Nephron progenitor cell (in vitro differentiated cells): Measurements from ENCODE around the gene EIF4G1.
"Not testable (repeated sequence)": the region's sequence is repeated elsewhere in the genome, so short reads cannot be mapped to it uniquely, and the experiment has no call there.

Source experiments
- DNase-seq: peaks from one replicate; pipeline ENCODE4 v3.0.0; 2021
- H3K27ac Mint-ChIP-seq: 2 replicates; pipeline ENCODE4 v1.8.0; 2021; ENCODE audit warnings: mild to moderate bottlenecking, moderate library complexity, mixed read lengths
- H3K27me3 Mint-ChIP-seq: 2 replicates; pipeline ENCODE4 v1.8.0; 2021; ENCODE audit warnings: mild to moderate bottlenecking, low read depth, mixed read lengths; ENCODE audit not compliant: poor library complexity
- H3K36me3 Mint-ChIP-seq: 2 replicates; pipeline ENCODE4 v1.8.0; 2021; ENCODE audit warnings: low read depth, mixed read lengths
- H3K4me1 Mint-ChIP-seq: 2 replicates; pipeline ENCODE4 v1.8.0; 2021; ENCODE audit warnings: mixed read lengths
- H3K4me3 Mint-ChIP-seq: 2 replicates; pipeline ENCODE4 v1.8.0; 2021; ENCODE audit warnings: mild to moderate bottlenecking, moderate library complexity, mixed read lengths
- H3K9me3 Mint-ChIP-seq: 2 replicates; pipeline ENCODE4 v1.8.0; 2021; ENCODE audit warnings: mild to moderate bottlenecking, moderate library complexity, mixed read lengths
- TF ChIP-seq, protein P1 (sequence below): fragments of 200-600 bp; sonication (generic); IDR thresholded peaks from 2 replicates; pipeline ENCODE4 v1.5.0; 2021; ENCODE audit warnings: antibody characterized with exemption

Gene EIF4G1, protein sequence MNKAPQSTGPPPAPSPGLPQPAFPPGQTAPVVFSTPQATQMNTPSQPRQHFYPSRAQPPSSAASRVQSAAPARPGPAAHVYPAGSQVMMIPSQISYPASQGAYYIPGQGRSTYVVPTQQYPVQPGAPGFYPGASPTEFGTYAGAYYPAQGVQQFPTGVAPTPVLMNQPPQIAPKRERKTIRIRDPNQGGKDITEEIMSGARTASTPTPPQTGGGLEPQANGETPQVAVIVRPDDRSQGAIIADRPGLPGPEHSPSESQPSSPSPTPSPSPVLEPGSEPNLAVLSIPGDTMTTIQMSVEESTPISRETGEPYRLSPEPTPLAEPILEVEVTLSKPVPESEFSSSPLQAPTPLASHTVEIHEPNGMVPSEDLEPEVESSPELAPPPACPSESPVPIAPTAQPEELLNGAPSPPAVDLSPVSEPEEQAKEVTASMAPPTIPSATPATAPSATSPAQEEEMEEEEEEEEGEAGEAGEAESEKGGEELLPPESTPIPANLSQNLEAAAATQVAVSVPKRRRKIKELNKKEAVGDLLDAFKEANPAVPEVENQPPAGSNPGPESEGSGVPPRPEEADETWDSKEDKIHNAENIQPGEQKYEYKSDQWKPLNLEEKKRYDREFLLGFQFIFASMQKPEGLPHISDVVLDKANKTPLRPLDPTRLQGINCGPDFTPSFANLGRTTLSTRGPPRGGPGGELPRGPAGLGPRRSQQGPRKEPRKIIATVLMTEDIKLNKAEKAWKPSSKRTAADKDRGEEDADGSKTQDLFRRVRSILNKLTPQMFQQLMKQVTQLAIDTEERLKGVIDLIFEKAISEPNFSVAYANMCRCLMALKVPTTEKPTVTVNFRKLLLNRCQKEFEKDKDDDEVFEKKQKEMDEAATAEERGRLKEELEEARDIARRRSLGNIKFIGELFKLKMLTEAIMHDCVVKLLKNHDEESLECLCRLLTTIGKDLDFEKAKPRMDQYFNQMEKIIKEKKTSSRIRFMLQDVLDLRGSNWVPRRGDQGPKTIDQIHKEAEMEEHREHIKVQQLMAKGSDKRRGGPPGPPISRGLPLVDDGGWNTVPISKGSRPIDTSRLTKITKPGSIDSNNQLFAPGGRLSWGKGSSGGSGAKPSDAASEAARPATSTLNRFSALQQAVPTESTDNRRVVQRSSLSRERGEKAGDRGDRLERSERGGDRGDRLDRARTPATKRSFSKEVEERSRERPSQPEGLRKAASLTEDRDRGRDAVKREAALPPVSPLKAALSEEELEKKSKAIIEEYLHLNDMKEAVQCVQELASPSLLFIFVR (N-terminal part only)

DNA sequence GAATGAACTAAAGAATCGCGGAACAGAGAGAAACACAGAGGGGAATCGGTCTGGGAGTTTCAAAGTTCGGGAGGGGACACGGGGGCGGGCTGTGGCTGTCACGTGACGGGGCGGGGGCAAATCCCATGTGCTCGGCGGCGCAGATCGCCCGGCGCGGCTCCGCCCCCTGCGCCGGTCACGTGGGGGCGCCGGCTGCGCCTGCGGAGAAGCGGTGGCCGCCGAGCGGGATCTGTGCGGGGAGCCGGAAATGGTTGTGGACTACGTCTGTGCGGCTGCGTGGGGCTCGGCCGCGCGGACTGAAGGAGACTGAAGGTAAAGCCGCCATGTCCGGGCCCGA, at the start of gene EIF4G1:
EIF4G1 (plus strand) TSS at position 244 of the 337 bp plus-strand sequence. CDS start 1,191 bp downstream, outside the sequence.
- peaks cover 27% of the 10 kb centered on the region for H3K36me3 Mint-ChIP-seq
- TF ChIP-seq, protein P1, sequence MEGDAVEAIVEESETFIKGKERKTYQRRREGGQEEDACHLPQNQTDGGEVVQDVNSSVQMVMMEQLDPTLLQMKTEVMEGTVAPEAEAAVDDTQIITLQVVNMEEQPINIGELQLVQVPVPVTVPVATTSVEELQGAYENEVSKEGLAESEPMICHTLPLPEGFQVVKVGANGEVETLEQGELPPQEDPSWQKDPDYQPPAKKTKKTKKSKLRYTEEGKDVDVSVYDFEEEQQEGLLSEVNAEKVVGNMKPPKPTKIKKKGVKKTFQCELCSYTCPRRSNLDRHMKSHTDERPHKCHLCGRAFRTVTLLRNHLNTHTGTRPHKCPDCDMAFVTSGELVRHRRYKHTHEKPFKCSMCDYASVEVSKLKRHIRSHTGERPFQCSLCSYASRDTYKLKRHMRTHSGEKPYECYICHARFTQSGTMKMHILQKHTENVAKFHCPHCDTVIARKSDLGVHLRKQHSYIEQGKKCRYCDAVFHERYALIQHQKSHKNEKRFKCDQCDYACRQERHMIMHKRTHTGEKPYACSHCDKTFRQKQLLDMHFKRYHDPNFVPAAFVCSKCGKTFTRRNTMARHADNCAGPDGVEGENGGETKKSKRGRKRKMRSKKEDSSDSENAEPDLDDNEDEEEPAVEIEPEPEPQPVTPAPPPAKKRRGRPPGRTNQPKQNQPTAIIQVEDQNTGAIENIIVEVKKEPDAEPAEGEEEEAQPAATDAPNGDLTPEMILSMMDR = no peak
- DNase-seq = peak; percentile 94
- no peaks in the 10 kb centered on the region for H3K9me3 Mint-ChIP-seq
- H3K27me3 Mint-ChIP-seq = peaks cover 3% of the 10 kb centered on the region
- H3K4me3 Mint-ChIP-seq = peak within 1 kb of the TSS; percentile 85
- H3K27ac Mint-ChIP-seq = peak within 1 kb of the TSS; percentile 83
- peaks cover 29% of the 10 kb centered on the region for H3K4me1 Mint-ChIP-seq

DNA sequence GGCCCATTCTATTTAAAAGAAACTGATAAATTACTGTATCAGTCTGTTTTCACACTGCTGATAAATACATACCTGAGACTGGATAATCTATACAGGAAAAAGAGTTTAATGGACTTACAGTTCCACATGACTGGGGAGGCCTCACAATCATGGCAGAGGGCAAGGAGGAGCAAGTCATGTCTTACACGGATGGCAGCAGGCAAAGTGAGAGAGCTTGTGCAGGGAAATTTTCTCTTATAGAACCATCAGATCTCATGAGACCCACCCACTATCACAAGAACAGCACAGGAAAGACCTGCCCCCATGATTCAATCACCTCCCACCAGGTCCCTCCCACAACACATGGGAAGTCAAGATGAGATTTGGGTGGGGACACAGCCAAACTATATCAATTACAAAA, 47.2 kb upstream of the EIF4G1 start:
- H3K27me3 Mint-ChIP-seq = peaks cover 87% of the 10 kb centered on the region
- not testable (repeated sequence) for H3K4me1 Mint-ChIP-seq, H3K36me3 Mint-ChIP-seq, H3K27ac Mint-ChIP-seq, DNase-seq, H3K4me3 Mint-ChIP-seq
- H3K9me3 Mint-ChIP-seq = peaks cover 15% of the 10 kb centered on the region

DNA sequence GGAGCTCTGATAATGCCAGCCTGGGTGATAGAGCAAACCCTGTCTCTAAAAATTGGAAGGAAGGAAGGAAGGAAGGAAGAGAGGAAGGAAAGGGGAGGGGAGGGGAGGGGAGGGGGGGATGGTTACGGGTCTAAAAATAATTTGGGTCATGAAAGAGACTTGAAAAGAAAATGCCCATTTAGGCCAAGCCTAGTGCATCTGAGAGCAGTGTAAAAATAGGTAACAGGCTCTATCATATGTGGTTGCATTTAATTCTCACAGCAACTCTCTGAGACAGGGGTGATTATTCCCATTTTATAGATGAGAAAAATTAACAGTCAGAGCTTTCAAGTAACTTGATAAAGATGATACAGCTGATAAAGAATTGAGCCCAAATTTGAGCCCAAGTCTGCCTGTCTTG, 42.1 kb upstream of the EIF4G1 start:
- peaks cover 6% of the 10 kb centered on the region for H3K9me3 Mint-ChIP-seq
- peaks cover 5% of the 10 kb centered on the region for H3K4me1 Mint-ChIP-seq
- H3K36me3 Mint-ChIP-seq = no peaks in the 10 kb centered on the region
- TF ChIP-seq, protein P1 = no peak
- no peak overlapping the region for H3K4me3 Mint-ChIP-seq
- DNase-seq = no peak
- H3K27me3 Mint-ChIP-seq = peaks cover 94% of the 10 kb centered on the region
- H3K27ac Mint-ChIP-seq = no peak overlapping the region

DNA sequence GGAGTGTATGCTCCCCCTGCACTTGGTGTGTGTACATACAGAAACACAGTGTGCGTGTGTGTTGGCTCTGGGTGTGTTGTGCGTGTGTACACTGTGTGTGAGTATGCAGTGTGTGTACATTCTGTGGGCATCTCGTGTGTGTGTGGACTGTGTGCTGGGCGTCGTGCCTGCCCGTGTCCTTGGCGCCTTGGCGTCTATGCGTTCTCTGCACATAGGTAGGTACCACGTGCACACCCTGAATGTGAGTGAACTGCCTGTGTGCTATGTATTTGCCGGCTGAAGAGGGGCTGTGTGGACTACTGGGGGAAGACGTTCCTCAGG, 39.1 kb upstream of the EIF4G1 start:
- H3K27me3 Mint-ChIP-seq = peaks cover 98% of the 10 kb centered on the region
- H3K36me3 Mint-ChIP-seq = no peaks in the 10 kb centered on the region
- peaks cover 5% of the 10 kb centered on the region for H3K4me1 Mint-ChIP-seq
- H3K4me3 Mint-ChIP-seq = peak overlapping the region; percentile 67
- no peak overlapping the region for H3K27ac Mint-ChIP-seq
- DNase-seq = no peak
- H3K9me3 Mint-ChIP-seq = no peaks in the 10 kb centered on the region
- TF ChIP-seq, protein P1 = no peak

DNA sequence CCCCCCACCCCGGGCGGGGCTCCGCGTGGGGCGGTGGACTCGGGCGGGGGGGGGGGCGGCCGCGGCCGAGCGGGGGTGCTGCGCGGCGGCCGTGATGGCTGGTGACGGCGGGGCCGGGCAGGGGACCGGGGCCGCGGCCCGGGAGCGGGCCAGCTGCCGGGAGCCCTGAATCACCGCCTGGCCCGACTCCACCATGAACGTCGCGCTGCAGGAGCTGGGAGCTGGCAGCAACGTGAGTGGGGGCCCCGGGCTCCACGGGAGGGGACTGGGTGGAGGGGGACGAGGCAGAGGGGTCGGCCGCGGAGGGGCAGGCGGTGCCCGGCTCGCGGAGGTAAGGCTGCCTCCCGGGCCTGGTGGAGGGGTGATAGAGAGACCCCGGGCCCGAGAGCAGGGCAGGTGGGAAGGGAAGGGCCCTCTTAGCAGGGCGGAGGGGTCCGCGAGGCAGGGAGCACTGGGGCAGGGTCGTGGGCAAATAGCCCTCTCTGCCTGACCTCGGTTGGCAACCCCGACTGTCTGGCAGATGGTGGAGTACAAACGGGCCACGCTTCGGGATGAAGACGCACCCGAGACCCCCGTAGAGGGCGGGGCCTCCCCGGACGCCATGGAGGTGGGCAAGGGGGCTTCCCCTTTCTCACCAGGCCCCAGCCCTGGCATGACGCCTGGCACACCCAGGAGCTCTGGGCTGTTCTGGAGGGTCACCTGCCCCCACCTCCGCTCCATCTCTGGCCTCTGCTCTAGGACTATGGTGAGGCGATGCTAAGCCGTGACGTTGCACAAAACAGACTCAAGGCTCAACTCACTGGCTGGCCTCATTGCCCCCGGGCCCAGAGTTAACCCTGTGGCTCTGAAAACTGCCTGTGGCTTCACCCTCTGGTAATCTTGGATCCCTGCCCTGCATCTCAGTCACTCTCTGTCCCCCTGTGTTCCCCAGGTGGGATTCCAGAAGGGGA, 38.2 kb upstream of the EIF4G1 start, which contains the start of gene ECE2:
ECE2 (plus strand) TSS at position 62 of the 950 bp plus-strand sequence; CDS start at position 194, 132 bp downstream.
- peak within 1 kb of the TSS; percentile 67 for H3K4me3 Mint-ChIP-seq
- H3K4me1 Mint-ChIP-seq = peaks cover 5% of the 10 kb centered on the region
- TF ChIP-seq, protein P1 = no peak
- no peaks in the 10 kb centered on the region for H3K36me3 Mint-ChIP-seq
- H3K27me3 Mint-ChIP-seq = peaks cover 99% of the 10 kb centered on the region
- DNase-seq = peak; percentile 21
- H3K9me3 Mint-ChIP-seq = no peaks in the 10 kb centered on the region
- H3K27ac Mint-ChIP-seq = no peak within 1 kb of the TSS
